GM20000 (cell line): ENCODE data around the gene VPS26C.

Experiments
- DNase-seq: peaks from one replicate; pipeline ENCODE4 v3.0.0; 2012; ENCODE audit warnings: low spot score
- TF ChIP-seq, protein P1 (sequence below): IDR thresholded peaks from 2 replicates; pipeline ENCODE4 v1.5.1; 2012; ENCODE audit warnings: mild to moderate bottlenecking, control low read depth; ENCODE audit errors: extremely low read depth, missing control alignments

VPS26C gene

DNA sequence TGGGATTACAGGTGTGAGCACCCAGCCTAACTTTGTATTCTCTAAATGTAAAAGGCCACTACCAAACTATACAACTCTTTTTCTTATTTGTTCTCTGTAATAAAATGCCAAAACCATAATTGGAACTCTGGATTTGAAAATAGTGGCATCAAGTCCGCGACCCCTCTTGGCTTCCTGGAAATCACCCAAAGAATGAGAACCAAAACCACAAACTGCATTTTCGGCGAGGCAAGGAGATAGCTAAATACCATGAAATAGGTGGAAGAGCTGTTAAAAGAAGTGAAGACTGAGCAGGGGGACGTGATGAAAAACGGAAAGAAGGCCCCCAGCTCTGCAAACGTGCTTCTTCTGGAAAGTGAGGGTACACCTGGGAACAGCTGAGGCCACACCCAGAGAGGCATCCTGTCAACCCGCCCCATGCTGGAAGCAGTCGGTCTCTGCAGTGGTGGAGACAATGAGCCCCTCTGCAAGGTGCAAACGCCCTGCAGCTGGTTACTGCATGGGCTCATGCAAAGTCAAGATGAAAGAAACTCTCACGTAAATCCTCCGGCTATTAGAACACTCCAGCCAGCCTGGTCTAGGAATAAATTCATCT lies 22.5 kb downstream of the VPS26C start:
- TF ChIP-seq, protein P1, sequence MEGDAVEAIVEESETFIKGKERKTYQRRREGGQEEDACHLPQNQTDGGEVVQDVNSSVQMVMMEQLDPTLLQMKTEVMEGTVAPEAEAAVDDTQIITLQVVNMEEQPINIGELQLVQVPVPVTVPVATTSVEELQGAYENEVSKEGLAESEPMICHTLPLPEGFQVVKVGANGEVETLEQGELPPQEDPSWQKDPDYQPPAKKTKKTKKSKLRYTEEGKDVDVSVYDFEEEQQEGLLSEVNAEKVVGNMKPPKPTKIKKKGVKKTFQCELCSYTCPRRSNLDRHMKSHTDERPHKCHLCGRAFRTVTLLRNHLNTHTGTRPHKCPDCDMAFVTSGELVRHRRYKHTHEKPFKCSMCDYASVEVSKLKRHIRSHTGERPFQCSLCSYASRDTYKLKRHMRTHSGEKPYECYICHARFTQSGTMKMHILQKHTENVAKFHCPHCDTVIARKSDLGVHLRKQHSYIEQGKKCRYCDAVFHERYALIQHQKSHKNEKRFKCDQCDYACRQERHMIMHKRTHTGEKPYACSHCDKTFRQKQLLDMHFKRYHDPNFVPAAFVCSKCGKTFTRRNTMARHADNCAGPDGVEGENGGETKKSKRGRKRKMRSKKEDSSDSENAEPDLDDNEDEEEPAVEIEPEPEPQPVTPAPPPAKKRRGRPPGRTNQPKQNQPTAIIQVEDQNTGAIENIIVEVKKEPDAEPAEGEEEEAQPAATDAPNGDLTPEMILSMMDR: no peak
- DNase-seq: no peak

DNA sequence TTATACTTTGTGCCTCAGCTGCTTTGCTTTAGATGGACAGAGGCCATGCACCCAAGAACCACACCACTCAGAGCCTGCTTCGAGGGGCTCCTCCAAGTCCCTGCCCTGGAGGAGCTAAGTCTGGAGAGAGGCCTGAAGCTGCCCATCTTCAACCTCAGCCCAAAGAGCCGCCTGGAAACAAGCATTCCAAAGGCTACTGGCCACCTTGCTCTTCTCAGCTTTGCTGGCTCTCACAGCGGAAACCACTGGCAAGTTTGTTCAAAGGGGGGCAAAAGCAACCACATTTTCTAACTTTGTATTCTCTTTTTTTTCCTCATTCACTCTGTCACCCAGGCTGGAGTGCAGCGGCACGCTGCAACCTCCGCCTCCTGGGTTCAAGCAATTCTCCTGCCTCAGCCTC lies 23.2 kb downstream of the VPS26C start:
- no peak for DNase-seq
- TF ChIP-seq, protein P1: no peak

DNA sequence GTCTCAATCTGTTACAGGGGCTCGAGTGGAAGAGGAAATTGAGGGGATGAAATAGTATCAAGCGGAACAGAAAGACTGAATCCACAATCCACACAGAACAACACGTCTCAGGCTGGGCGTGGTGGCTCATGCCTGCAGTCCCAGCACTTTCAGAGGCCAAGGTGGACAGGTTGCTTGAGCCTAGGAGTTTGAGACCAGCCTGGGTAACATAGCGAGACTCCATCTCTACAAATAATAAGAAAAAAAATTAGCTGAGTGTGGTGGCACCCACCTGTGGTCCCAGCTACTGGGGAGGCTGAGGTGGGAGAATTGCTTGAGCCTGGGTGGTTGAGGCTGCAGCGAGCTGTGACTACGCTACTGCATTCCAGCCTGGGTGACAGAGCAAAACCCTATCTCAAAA lies 25.7 kb downstream of the VPS26C start:
- DNase-seq: no peak
- TF ChIP-seq, protein P1: no peak

DNA sequence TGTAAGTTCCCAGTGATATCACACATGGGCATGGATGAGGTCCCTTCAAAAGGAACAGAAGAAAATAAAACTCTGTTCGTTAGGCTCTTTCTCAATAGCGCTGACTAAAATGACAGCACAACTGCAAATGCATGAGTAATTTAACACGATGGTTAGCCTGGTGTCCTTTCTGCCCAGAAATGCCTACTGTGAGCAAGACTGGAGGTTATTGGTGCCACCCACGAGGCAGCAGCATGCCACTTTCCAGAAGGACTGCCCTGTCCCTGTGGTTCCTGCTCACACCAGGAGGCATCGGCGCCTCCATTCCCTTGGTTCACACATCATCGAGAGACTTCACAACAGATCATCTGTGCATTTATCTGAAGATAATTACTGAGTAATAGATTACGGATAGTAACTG lies 26.2 kb downstream of the VPS26C start:
- TF ChIP-seq, protein P1: no peak
- DNase-seq: no peak

DNA sequence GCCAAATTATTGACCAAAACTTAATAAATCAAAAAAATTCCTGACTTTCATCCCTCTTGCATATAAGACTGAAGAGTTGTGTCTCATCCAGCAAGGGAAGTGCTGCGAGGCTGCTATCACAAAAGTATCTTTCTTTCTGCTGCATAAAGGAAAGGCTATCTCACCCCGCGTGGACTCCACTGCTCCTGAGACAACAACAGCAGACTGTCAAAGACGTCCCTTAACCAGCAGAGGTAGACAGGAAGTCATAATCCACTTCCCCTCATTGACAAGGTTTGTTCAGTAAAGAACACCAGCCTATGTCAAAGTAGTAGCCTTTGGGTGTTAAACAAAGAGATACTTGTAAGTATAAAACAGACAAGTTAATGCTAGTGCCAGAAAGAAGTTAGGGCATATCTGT lies 29.4 kb downstream of the VPS26C start:
- TF ChIP-seq, protein P1: no peak
- no peak for DNase-seq

DNA sequence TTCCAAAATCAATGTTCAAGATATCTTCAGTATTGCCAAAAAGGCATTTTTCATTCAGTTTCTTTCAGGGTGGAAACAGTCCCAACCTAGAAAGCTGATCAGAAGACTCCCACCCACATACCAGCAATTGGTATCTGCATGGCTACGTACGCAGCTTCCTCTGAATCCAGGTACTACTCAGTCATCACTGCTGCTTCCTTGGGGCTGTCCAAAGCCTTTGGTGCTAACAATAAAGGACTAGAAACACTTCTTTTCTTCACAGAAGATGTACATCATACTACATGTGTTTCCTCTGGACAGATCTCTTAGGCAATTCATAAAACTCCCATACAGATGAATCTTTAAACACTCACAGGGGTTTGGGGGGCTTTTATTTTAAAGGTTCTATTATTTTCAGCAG lies 29.8 kb downstream of the VPS26C start:
- DNase-seq: no peak
- TF ChIP-seq, protein P1: no peak

DNA sequence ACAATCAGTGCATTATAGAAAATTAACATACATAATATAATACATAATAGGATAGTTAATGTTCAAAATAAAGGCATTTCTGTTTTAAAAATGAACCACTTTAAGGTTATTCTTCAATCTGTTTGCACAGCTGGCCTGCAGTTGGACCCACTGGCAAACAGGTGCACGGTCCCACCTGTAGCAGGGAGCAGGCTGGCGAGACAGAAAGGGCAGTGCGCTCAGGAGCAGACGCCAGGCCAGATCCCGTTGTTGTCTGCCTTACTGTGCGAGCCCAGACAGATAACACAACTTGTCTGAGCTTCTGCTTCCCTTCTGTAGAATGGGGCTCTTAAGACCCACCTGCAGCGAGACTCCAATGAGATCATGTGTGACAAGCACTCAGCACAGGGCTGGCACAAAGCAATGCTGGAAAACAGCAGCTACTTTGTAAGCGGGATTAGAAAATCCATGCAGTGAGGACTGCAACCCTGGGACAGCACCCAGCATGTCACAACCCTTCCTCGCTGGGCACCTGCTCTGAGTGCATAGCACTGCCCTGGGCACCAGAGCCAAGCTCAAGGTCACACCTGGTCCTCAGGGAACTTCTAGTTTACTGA lies 33.5 kb downstream of the VPS26C start:
- TF ChIP-seq, protein P1: no peak
- DNase-seq: no peak
